ENCODE data around the gene S100A3.
"Not testable (repeated sequence)": the region's sequence is repeated elsewhere in the genome, so short reads cannot be mapped to it uniquely, and the experiment has no call there.

The S100A3 gene

DNA sequence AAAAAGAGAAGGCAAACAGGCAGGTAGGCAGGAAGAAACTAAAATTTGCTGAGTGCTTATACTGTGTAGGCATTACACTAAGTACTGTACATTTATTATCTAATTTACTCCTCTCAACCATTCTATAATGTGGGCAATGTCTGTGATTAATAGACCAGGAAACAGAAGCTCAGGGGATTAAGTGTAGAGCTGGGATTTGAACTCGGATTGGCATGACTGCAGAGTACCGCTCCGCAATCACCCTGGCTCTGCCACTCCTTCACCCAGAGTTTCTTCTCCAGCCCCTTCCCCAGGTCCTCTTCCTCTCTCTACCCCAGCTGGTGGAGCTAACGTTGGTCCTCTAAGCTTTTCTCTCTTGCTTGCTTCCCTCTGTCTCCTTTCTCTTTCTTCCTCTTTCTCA, 28.1 kb upstream of the S100A3 start:
- no peak overlapping the region for H3K4me3 ChIP-seq (ENCODE audit: low read depth, low read length)
- TF ChIP-seq, protein P1, sequence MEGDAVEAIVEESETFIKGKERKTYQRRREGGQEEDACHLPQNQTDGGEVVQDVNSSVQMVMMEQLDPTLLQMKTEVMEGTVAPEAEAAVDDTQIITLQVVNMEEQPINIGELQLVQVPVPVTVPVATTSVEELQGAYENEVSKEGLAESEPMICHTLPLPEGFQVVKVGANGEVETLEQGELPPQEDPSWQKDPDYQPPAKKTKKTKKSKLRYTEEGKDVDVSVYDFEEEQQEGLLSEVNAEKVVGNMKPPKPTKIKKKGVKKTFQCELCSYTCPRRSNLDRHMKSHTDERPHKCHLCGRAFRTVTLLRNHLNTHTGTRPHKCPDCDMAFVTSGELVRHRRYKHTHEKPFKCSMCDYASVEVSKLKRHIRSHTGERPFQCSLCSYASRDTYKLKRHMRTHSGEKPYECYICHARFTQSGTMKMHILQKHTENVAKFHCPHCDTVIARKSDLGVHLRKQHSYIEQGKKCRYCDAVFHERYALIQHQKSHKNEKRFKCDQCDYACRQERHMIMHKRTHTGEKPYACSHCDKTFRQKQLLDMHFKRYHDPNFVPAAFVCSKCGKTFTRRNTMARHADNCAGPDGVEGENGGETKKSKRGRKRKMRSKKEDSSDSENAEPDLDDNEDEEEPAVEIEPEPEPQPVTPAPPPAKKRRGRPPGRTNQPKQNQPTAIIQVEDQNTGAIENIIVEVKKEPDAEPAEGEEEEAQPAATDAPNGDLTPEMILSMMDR (IDR thresholded peaks at IDR 0.05; ENCODE audit: borderline replicate concordance, insufficient read depth, low read depth, low read length), result no peak

DNA sequence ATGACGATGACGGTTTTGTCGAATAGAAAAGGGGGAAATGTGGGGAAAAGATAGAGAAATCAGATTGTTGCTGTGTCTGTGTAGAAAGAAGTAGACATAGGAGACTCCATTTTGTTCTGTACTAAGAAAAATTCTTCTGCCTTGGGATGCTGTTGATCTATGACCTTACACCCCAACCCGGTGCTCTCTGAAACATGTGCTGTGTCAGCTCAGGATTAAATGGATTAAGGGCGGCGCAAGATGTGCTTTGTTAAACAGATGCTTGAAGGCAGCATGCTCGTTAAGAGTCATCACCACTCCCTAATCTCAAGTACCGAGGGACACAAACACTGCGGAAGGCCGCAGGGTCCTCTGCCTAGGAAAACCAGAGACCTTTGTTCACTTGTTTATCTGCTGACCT, 26.4 kb upstream of the S100A3 start:
- H3K4me3 ChIP-seq (ENCODE audit: low read depth, low read length), result not testable (repeated sequence)

DNA sequence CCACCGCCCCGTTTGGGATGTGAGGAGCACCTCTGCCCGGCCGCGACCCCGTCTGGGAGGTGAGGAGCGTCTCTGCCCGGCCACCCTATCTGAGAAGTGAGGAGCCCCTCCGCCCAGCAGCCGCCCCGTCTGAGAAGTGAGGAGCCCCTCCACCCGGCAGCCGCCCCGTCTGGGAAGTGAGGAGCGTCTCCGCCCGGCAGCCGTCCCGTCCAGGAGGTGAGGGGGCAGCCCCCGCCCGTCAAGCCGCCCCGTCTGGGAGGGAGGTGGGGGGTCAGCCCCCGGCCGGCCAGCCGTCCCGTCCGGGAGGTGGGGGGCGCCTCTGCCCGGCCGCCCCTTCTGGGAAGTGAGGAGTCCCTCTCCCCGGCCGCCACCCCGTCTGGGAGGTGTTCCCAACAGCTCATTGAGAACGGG, 26.0 kb upstream of the S100A3 start:
- not testable (repeated sequence) for H3K4me3 ChIP-seq (ENCODE audit: low read depth, low read length)

DNA sequence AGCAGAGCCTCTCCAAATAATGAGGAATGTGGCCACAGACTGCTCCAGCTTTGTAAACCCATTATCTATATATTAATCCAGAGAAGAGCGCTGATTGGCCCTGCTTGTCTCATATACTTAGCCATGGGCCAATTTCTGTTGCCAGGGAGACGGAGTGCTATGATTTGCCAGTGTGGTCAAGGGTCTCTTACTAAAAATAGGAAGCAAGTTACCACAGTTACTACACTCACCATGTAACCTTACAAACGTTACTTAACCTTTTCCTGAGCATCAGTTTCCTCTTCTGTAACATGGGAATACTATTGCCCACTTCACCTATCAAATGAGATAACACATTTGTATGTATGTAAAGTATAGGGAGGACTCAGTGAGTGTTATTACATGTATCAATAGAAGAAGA, 24.3 kb upstream of the S100A3 start:
- TF ChIP-seq, protein P1 (IDR thresholded peaks at IDR 0.05; ENCODE audit: borderline replicate concordance, insufficient read depth, low read depth, low read length), result no peak
- no peak overlapping the region for H3K4me3 ChIP-seq (ENCODE audit: low read depth, low read length)

DNA sequence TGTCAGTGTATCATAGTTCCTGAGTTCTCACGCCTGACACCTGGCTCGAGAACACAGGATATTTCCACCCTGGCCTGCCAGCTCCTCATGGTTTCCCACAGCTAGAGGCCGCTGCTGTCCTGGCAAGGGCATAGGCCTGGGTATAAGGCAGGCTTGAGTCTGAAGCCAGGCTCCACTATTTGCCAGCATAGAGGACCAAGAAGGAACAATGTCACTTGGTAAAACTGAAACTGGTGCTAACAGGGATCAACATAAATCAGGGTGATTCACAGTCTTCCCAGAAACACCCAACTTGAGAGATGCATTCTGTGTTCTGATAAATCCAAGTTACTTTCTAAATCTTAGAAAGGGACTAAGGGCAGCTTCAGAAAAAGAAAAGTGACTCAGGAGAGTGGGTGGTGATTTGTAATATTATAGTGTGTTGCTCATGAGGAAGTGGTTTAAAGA, 23.5 kb upstream of the S100A3 start:
- H3K4me3 ChIP-seq (ENCODE audit: low read depth, low read length), result no peak overlapping the region
- TF ChIP-seq, protein P1 (IDR thresholded peaks at IDR 0.05; ENCODE audit: borderline replicate concordance, insufficient read depth, low read depth, low read length), result peak; percentile 84

DNA sequence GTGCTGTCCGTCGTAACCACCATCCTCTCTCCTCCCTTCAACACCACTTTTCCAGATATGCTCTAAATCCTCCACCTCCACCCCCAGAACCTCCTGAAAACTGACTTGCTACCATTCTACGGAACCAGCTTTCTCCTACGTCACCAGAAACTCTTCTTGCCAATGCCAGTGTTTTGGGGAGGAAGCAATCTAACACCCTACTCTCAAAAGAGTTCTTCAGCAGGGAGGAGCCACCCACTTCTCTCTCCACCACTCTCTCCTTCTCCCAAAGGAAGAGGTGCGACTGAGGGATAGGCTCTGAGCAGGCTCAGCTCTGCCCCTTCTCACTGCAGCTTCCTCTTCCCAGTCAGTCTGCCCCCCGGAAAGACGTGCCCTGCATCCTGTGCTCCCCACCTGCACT, 22.6 kb upstream of the S100A3 start:
- TF ChIP-seq, protein P1 (IDR thresholded peaks at IDR 0.05; ENCODE audit: borderline replicate concordance, insufficient read depth, low read depth, low read length), result no peak
- H3K4me3 ChIP-seq (ENCODE audit: low read depth, low read length), result no peak overlapping the region

DNA sequence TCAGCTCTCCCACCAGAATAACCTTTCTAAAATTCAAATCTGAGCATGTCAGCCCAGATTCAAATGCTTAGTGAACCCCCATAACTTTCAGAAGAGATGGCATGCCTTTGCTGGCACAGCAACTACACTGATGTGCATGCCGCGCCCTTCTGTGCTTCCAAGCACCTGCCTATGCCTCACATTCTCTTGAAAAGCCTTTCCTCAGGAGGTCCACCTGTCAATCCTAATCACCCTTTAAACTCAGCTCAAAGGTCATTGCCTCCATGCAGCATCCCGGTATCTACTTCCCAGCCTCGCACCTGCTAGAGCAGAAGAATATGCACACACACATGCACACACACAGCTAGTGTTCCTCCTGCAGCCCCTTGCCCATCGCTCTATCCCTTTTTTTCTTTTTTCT, 21.8 kb upstream of the S100A3 start:
- TF ChIP-seq, protein P1 (IDR thresholded peaks at IDR 0.05; ENCODE audit: borderline replicate concordance, insufficient read depth, low read depth, low read length), result no peak

DNA sequence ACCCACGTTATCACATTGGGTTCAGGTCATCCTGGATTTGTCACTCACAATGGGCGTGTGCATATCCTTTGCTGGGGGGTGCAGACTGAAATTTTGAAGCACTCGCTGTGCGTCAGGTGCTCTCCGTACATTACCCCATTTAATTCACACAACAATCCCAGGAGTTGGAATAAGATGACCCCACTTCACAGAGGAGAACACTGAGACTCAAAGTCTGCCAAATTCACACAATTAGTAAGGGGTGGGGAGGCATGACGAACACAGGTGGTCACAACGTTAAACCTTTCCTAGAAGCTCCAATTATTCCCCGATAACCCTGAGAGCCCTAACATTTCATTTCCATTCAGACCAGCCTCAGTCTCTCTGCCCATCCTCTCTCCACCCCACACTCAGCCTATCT, 20.4 kb upstream of the S100A3 start:
- TF ChIP-seq, protein P1 (IDR thresholded peaks at IDR 0.05; ENCODE audit: borderline replicate concordance, insufficient read depth, low read depth, low read length), result no peak
- no peak overlapping the region for H3K4me3 ChIP-seq (ENCODE audit: low read depth, low read length)

More for the DNA sequence above, 21.8 kb upstream of the S100A3 start:
- H3K4me3 ChIP-seq (ENCODE audit: low read depth, low read length), result no peak overlapping the region

Measured in GM12875 (cell line).